Natural killer cell (primary cell): ENCODE results near the gene CDHR3. TPM values are rescaled to one million over a fixed set of nuclear protein-coding genes. Genes with fewer than 3 reads are reported as not detected.

Experiments
- ATAC-seq, 3 donors: fragments of 150-1000 bp in 2 of 3; fragments of 200-7000 bp in 1 of 3; cut with Tn5 transposase; 1 replicate in 1 of 3; 2 replicates in 2 of 3; pipeline ENCODE4 v1.10.0; 2021; ENCODE audit warnings: mild to moderate bottlenecking in 2 of 3, moderate library complexity in 2 of 3
- DNase-seq, 2 donors: peaks; one replicate each; pipeline versions ENCODE4 v3.0.0 to v3.0.0-alpha.2; 2013 to 2021; ENCODE audit warnings: mixed read lengths in 1 of 2
- H3K27ac ChIP-seq: one replicate; pipeline ENCODE4 v1.5.1; 2013; ENCODE audit warnings: mild to moderate bottlenecking, low read length
- H3K27me3 ChIP-seq: one replicate; pipeline ENCODE4 v1.6.1; 2013; ENCODE audit warnings: low read length; ENCODE audit not compliant: control insufficient read depth, insufficient read depth
- H3K36me3 ChIP-seq: one replicate; pipeline ENCODE4 v1.6.1; 2013; ENCODE audit warnings: low read length; ENCODE audit not compliant: control insufficient read depth, insufficient read depth
- H3K4me1 ChIP-seq: one replicate; pipeline ENCODE4 v1.6.1; 2013; ENCODE audit warnings: low read length; ENCODE audit not compliant: control insufficient read depth, insufficient read depth
- H3K4me3 ChIP-seq: one replicate; pipeline ENCODE4 v1.5.1; 2013; ENCODE audit warnings: low read length
- H3K9me3 ChIP-seq: one replicate; pipeline ENCODE4 v1.6.1; 2013; ENCODE audit warnings: low read length; ENCODE audit not compliant: control insufficient read depth, insufficient read depth
- H3K27ac Mint-ChIP-seq, 2 donors: one replicate each; pipeline ENCODE4 v1.8.0; 2022; ENCODE audit warnings: mild to moderate bottlenecking in 2 of 2, mixed read lengths in 2 of 2, moderate library complexity in 1 of 2
- H3K27me3 Mint-ChIP-seq, 2 donors: one replicate each; pipeline ENCODE4 v1.8.0; 2022; ENCODE audit warnings: low read depth in 2 of 2, mixed read lengths in 2 of 2
- H3K36me3 Mint-ChIP-seq: one replicate; pipeline ENCODE4 v1.8.0; 2022; ENCODE audit warnings: mixed read lengths
- H3K4me1 Mint-ChIP-seq, 2 donors: one replicate each; pipeline ENCODE4 v1.8.0; 2022; ENCODE audit warnings: mixed read lengths in 2 of 2
- H3K4me3 Mint-ChIP-seq: one replicate; pipeline ENCODE4 v1.8.0; 2022; ENCODE audit warnings: mild to moderate bottlenecking, moderate library complexity, mixed read lengths
- H3K9me3 Mint-ChIP-seq, 2 donors: one replicate each; pipeline ENCODE4 v1.8.0; 2022; ENCODE audit warnings: mixed read lengths in 2 of 2
- WGBS: methylation state at CpG from one replicate; pipeline ENCODE4 v1.1.7; 2013; ENCODE audit warnings: missing lambda C conversion rate; ENCODE audit not compliant: insufficient coverage; 5-methylcytosine and 5-hydroxymethylcytosine counted together
- intact Hi-C: fragments of 100-400 bp; cut with micrococcal nuclease; formaldehyde crosslinking; loops from one replicate; pipeline ENCODE4 v1.14.2; 2022
- total RNA-seq, 4 donors: library from RNA; stranded (reverse); fragments of 120-200 nt in 1 of 4; gene quantifications; one replicate each; pipeline versions ENCODE4 v1.2.3 to v1.2.4, GENCODE V29; 2013 to 2022
- TF ChIP-seq, protein P1 (sequence below): fragments of 200-600 bp; IDR thresholded peaks from one replicate; pipeline ENCODE4 v1.8.0; 2022; ENCODE audit warnings: antibody characterized with exemption

Gene CDHR3
- total RNA-seq, 3 donors from 2014 or later (not counting 1 experiment from before 2014, with no cell fraction given): 9.2 to 12.4 (median 10.2) TPM

DNA sequence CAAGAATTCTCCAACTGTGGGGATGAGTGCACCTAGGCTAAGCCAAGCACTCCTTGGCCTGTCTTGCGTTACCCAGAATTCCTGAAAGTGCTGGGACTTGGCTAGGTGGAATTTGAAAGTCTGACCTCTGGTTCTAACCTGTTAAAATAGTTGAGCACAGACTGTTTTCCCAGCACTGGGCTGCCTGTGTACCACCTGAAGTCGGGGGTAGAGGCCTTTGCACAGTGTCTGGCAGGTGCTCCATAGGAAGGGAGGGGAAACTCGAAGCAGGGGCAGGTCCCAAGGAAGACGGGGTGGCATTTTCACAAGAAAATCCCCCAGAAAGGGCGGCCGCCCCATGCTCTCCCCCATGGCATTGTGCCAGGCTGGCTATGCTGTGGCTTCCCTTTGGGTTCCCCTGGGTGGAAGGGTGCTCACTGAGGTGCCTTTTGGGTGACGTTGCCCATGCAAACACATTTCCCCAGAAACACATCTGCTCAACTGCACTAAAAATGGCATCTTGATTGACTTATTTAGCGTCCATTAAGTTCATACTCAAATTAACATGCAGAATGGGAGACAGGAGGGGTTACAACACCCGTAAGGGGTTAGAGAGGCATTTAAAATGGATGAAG, 86.2 kb downstream of the CDHR3 start:
- Mint-ChIP-seq H3K27me3 (peaks cover 13 to 17% of the 10 kb centered on the region in 2 donors), H3K36me3 (no peaks in the 10 kb centered on the region), H3K4me3 (no peak overlapping the region), H3K9me3 (no peaks in the 10 kb centered on the region), H3K4me1 (no peaks in the 10 kb centered on the region), H3K27ac (no peak overlapping the region)
- ATAC-seq: no peak
- H3K36me3 ChIP-seq: no peaks in the 10 kb centered on the region
- intact Hi-C loops: no loop called here
- no peak for DNase-seq
- H3K9me3 ChIP-seq: no peaks in the 10 kb centered on the region
- H3K4me1 ChIP-seq: no peaks in the 10 kb centered on the region
- 47% methylated on average over 7 of the region's 9 CpGs for WGBS
- no peak overlapping the region for H3K4me3 ChIP-seq
- TF ChIP-seq, protein P1, sequence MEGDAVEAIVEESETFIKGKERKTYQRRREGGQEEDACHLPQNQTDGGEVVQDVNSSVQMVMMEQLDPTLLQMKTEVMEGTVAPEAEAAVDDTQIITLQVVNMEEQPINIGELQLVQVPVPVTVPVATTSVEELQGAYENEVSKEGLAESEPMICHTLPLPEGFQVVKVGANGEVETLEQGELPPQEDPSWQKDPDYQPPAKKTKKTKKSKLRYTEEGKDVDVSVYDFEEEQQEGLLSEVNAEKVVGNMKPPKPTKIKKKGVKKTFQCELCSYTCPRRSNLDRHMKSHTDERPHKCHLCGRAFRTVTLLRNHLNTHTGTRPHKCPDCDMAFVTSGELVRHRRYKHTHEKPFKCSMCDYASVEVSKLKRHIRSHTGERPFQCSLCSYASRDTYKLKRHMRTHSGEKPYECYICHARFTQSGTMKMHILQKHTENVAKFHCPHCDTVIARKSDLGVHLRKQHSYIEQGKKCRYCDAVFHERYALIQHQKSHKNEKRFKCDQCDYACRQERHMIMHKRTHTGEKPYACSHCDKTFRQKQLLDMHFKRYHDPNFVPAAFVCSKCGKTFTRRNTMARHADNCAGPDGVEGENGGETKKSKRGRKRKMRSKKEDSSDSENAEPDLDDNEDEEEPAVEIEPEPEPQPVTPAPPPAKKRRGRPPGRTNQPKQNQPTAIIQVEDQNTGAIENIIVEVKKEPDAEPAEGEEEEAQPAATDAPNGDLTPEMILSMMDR: no peak
- H3K27ac ChIP-seq: no peak overlapping the region
- H3K27me3 ChIP-seq: no peaks in the 10 kb centered on the region

DNA sequence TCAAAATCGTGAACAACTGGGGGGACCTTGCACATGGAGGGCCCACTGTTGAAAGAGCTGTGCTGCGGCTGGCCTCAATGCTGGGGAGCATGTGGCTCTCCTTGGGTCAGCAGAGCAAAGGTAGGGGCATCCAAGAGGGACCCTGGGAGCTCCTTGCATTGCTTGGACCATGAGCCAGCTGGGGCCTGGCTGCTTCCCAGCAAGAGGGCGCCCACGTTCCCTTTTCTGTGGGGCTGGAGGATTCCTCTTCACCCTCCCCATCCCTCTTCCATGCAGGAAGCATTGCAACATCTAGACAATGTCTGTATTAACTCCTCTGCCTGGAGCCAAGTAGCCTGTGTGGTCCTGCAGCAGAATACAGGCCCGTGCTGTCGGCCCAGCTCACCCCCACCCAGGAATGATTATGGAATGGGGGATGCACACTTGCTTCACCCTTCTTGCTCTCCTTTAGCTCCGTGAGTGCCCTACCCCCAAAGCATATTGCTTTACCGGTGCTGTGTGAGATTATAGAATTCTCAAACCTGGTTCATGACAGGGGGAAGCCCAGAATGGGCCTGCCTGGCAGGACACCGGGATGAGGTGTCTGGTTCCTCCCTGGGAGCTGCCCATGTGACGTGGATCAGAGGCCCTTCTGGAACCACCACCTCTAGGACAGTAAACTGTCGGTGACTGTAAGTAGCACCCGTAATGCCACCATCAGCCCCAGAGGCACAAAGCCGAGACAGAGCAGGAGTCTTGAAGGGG, 87.1 kb downstream of the CDHR3 start:
- no peak overlapping the region for H3K27ac Mint-ChIP-seq
- no peaks in the 10 kb centered on the region for H3K36me3 ChIP-seq

DNA sequence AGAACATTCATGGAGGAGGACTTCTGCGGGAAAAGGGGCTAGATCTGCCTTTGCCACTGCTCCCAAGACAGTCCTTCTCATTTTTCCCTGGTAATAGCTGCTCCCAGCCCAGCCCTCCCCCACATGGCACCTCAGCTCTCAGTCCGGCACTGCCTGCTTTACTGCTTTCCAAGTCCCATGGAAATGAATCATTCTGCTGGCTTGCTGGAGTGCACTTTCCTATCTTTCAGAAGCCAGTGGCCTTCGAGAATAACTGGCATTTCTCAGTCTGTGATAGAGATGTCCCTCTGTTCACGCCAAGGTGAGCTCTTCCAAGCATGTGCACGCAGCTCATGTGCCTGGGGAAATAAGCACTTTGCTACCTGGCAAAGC, 87.7 kb downstream of the CDHR3 start:
- DNase-seq (no peak), ATAC-seq (no peak)
- WGBS: 91% methylated on average over 5 of the region's 5 CpGs
- Mint-ChIP-seq H3K27me3 (peaks cover 7 to 11% of the 10 kb centered on the region in 2 donors), H3K9me3 (no peaks in the 10 kb centered on the region), H3K4me1 (no peaks in the 10 kb centered on the region), H3K27ac (no peak overlapping the region), H3K4me3 (no peak overlapping the region), H3K36me3 (no peaks in the 10 kb centered on the region)
- intact Hi-C loops: no loop called here
- TF ChIP-seq, protein P1: no peak
- Histone ChIP-seq H3K4me1 (no peaks in the 10 kb centered on the region), H3K9me3 (no peaks in the 10 kb centered on the region), H3K36me3 (no peaks in the 10 kb centered on the region), H3K4me3 (no peak overlapping the region), H3K27me3 (no peaks in the 10 kb centered on the region), H3K27ac (no peak overlapping the region)

More for the DNA sequence above, 87.1 kb downstream of the CDHR3 start:
- Mint-ChIP-seq H3K4me1 (no peaks in the 10 kb centered on the region), H3K27me3 (peaks cover 7 to 13% of the 10 kb centered on the region in 2 donors), H3K4me3 (no peak overlapping the region), H3K9me3 (no peaks in the 10 kb centered on the region), H3K36me3 (no peaks in the 10 kb centered on the region)
- DNase-seq: no peak
- WGBS: 89% methylated on average over 12 of the region's 13 CpGs
- Histone ChIP-seq H3K27ac (no peak overlapping the region), H3K9me3 (no peaks in the 10 kb centered on the region), H3K27me3 (no peaks in the 10 kb centered on the region), H3K4me3 (no peak overlapping the region), H3K4me1 (no peaks in the 10 kb centered on the region)
- ATAC-seq: no peak
- intact Hi-C loops: no loop called here
- TF ChIP-seq, protein P1: no peak
